Mesodermal cell (in vitro differentiated cells): ENCODE measurements around the gene STAT3.
"Not testable (repeated sequence)": the region's sequence is repeated elsewhere in the genome, so short reads cannot be mapped to it uniquely, and the experiment has no call there.

Source experiments
- H3K27ac ChIP-seq: 2 replicates; pipeline ENCODE4 v1.7.0; 2013; ENCODE audit warnings: mild to moderate bottlenecking, low read depth, low read length, moderate library complexity; ENCODE audit not compliant: severe bottlenecking
- H3K36me3 ChIP-seq: 2 replicates; pipeline ENCODE4 v1.7.1; 2013; ENCODE audit warnings: mild to moderate bottlenecking, low read length, moderate library complexity; ENCODE audit not compliant: control insufficient read depth, insufficient read depth
- H3K4me1 ChIP-seq: one replicate; pipeline ENCODE4 v1.7.1; 2013; ENCODE audit warnings: mild to moderate bottlenecking, low read length; ENCODE audit not compliant: insufficient read depth, control insufficient read depth, poor library complexity, severe bottlenecking
- H3K4me3 ChIP-seq: 2 replicates; pipeline ENCODE4 v1.7.0; 2013; ENCODE audit warnings: low read length, control low read depth, mild to moderate bottlenecking; ENCODE audit not compliant: insufficient read depth, poor library complexity, severe bottlenecking; ENCODE audit errors: extremely low read depth
- H3K9me3 ChIP-seq: 2 replicates; pipeline ENCODE4 v1.7.1; 2013; ENCODE audit warnings: mild to moderate bottlenecking, low read length, moderate library complexity; ENCODE audit not compliant: control insufficient read depth
- WGBS, 2 experiments: methylation state at CpG; one replicate each; pipeline ENCODE4 v1.1.5; 2013; ENCODE audit warnings: missing lambda C conversion rate in 2 of 2; ENCODE audit not compliant: insufficient coverage in 2 of 2; 5-methylcytosine and 5-hydroxymethylcytosine counted together

STAT3 gene

GRCh38 chr17:42325026-42325425 lies 63.2 kb downstream of the STAT3 start:
- H3K36me3 ChIP-seq = peaks cover 74% of the 10 kb centered on the region
- peak overlapping the region; percentile 49 for H3K27ac ChIP-seq
- H3K4me3 ChIP-seq = no peak overlapping the region
- H3K4me1 ChIP-seq = peaks cover 10% of the 10 kb centered on the region
- no peaks in the 10 kb centered on the region for H3K9me3 ChIP-seq
- WGBS, 2 experiments = 96 to 100% methylated on average over 3 to 7 of the region's 7 CpGs

- Histone ChIP-seq H3K36me3 (peaks cover 70% of the 10 kb centered on the region), H3K27ac (no peak overlapping the region), H3K4me3 (no peak overlapping the region), H3K9me3 (no peaks in the 10 kb centered on the region), H3K4me1 (peaks cover 16% of the 10 kb centered on the region)
- WGBS, 2 experiments = 75 to 96% methylated on average over 4 to 5 of the region's 5 CpGs
Measured at GRCh38 chr17:42323268-42323773, 64.9 kb downstream of the STAT3 start.

GRCh38 chr17:42322382-42323267 lies 65.6 kb downstream of the STAT3 start:
- peaks cover 74% of the 10 kb centered on the region for H3K36me3 ChIP-seq
- no peak overlapping the region for H3K4me3 ChIP-seq
- peaks cover 16% of the 10 kb centered on the region for H3K4me1 ChIP-seq
- 58 to 59% methylated on average over 5 to 6 of the region's 10 CpGs for WGBS, 2 experiments
- no peak overlapping the region for H3K27ac ChIP-seq
- no peaks in the 10 kb centered on the region for H3K9me3 ChIP-seq

- Histone ChIP-seq H3K4me1 (peaks cover 16% of the 10 kb centered on the region), H3K4me3 (no peak overlapping the region), H3K27ac (no peak overlapping the region), H3K36me3 (peaks cover 75% of the 10 kb centered on the region), H3K9me3 (no peaks in the 10 kb centered on the region)
- 95 to 96% methylated on average over 4 of the region's 4 CpGs for WGBS, 2 experiments
Measured at GRCh38 chr17:42321555-42321954, 66.7 kb downstream of the STAT3 start.

GRCh38 chr17:42317967-42318366 lies 70.3 kb downstream of the STAT3 start:
- peaks cover 74% of the 10 kb centered on the region for H3K36me3 ChIP-seq
- peaks cover 28% of the 10 kb centered on the region for H3K4me1 ChIP-seq
- H3K9me3 ChIP-seq, H3K4me3 ChIP-seq, H3K27ac ChIP-seq: not testable (repeated sequence)
- WGBS, 2 experiments = 95 to 96% methylated on average over 6 of the region's 6 CpGs

GRCh38 chr17:42317266-42317845 lies 70.9 kb downstream of the STAT3 start:
- H3K4me1 ChIP-seq = peaks cover 33% of the 10 kb centered on the region
- no peaks in the 10 kb centered on the region for H3K9me3 ChIP-seq
- 87 to 89% methylated on average over 3 to 5 of the region's 5 CpGs for WGBS, 2 experiments
- peaks cover 68% of the 10 kb centered on the region for H3K36me3 ChIP-seq
- H3K4me3 ChIP-seq = no peak overlapping the region
- no peak overlapping the region for H3K27ac ChIP-seq

GRCh38 chr17:42316755-42317154 lies 71.5 kb downstream of the STAT3 start:
- Histone ChIP-seq H3K4me3 (no peak overlapping the region), H3K4me1 (peaks cover 39% of the 10 kb centered on the region), H3K9me3 (no peaks in the 10 kb centered on the region), H3K36me3 (peaks cover 62% of the 10 kb centered on the region), H3K27ac (no peak overlapping the region)
- WGBS, 2 experiments = no CpG with 5 or more reads among the region's 4 CpGs

GRCh38 chr17:42315402-42316156 lies 72.7 kb downstream of the STAT3 start:
- peaks cover 48% of the 10 kb centered on the region for H3K4me1 ChIP-seq
- 87 to 90% methylated on average over 6 to 7 of the region's 10 CpGs for WGBS, 2 experiments
- peaks cover 50% of the 10 kb centered on the region for H3K36me3 ChIP-seq
- H3K27ac ChIP-seq = no peak overlapping the region
- no peak overlapping the region for H3K4me3 ChIP-seq
- H3K9me3 ChIP-seq = no peaks in the 10 kb centered on the region

GRCh38 chr17:42313773-42314566 lies 74.3 kb downstream of the STAT3 start:
- 82 to 88% methylated on average over 11 to 12 of the region's 14 CpGs for WGBS, 2 experiments
- H3K9me3 ChIP-seq = no peaks in the 10 kb centered on the region
- peaks cover 37% of the 10 kb centered on the region for H3K4me1 ChIP-seq
- peaks cover 45% of the 10 kb centered on the region for H3K36me3 ChIP-seq
- no peak overlapping the region for H3K4me3 ChIP-seq
- no peak overlapping the region for H3K27ac ChIP-seq

- Histone ChIP-seq H3K27ac (no peak overlapping the region), H3K36me3 (peaks cover 39% of the 10 kb centered on the region), H3K4me1 (peaks cover 37% of the 10 kb centered on the region), H3K4me3 (no peak overlapping the region), H3K9me3 (no peaks in the 10 kb centered on the region)
- 100% methylated on average over 2 to 3 of the region's 4 CpGs for WGBS, 2 experiments
Measured at GRCh38 chr17:42313389-42313772, 74.9 kb downstream of the STAT3 start.
